ENCODE results near the gene SLITRK6.

GRCh38 chr13:85823832-85824231, 24.6 kb upstream of the SLITRK6 start:
- TF ChIP-seq RAD21 (IDR thresholded peaks at IDR 0.05; ENCODE audit: low read length) (no peak), CTCF (conservative IDR thresholded peaks at IDR 0.05; ENCODE audit: low read depth, low read length) (no peak), POLR2A (IDR thresholded peaks at IDR 0.05; ENCODE audit: low read depth, low read length) (no peak), MXI1 (IDR thresholded peaks at IDR 0.05; ENCODE audit: borderline replicate concordance, low read depth, low read length) (no peak), FOS (IDR thresholded peaks at IDR 0.05; ENCODE audit: low read depth, low read length) (no peak), RFX5 (IDR thresholded peaks at IDR 0.05; ENCODE audit: low read depth, low read length) (no peak), BHLHE40 (IDR thresholded peaks at IDR 0.05; ENCODE audit: low read depth, low read length) (no peak), USF2 (IDR thresholded peaks at IDR 0.05; ENCODE audit: low read depth, low read length) (no peak), RCOR1 (IDR thresholded peaks at IDR 0.05; ENCODE audit: insufficient replicate concordance, low read length) (no peak), ELK1 (IDR thresholded peaks at IDR 0.05; ENCODE audit: borderline replicate concordance, low read depth, low read length) (no peak), CEBPB (IDR thresholded peaks at IDR 0.05; ENCODE audit: low read depth, low read length) (no peak)
